GM19193 (cell line): ENCODE results near the gene ABL2.

Experiments used
- POLR2A ChIP-seq: IDR thresholded peaks from 4 replicates; pipeline ENCODE4 v1.6.1; 2011; ENCODE audit not compliant: insufficient read depth, insufficient read length; ENCODE audit errors: extremely low read depth

Gene ABL2

DNA sequence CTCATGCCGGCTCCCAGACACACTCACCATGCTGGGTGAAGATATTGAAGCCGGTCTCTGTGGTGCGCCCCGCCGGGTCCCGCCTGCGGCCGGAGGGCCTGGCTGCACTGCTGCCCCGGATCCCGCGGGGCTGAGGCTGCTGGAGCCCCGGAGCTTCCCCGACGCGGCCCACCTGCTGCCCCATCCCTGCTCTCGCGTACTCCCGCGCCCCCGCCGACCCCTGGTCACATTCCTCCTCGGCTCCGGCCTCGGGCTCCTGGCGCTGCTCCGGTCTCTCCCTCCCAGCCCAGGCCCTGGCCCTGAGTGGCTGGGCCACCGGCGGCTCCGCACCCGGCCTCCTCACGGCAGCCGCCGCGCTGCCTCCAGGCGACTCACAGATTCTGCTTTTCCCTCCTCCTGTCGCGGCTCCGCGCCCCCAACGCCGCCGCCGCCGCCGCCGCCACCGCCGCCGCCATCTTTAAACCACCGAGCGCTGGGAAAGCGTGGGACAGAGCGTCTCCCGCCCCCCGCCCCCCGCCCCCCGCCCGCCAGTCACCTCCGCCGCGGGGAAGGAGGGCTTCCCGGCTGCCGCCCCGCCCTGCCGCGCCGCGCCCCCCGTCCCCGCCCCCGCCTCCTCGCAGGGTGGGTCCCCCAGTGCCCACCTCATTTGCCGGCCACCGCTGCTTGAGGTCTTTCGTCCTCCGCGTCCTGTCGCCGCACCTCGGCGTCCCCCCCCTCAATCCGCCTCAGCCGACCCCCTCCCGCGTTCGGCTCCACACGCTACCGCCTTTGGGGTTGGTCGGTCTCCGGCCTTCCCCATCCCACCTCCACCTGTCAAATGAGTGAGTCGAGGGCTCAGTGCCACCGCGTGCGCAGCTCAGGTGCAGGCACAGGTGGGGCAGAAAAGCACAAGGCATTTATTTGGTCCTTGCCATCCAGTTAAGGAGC, at the start of gene ABL2:
ABL2 (minus strand) TSS at position 464 of the 927 bp plus-strand sequence; CDS start at position 184, 280 bp downstream.
- TF ChIP-seq POLR2A = peak; percentile 51

- TF ChIP-seq POLR2A = no peak
These were observed 49.4 kb upstream of the ABL2 start for GRCh38 chr1:179278920-179279319.

DNA sequence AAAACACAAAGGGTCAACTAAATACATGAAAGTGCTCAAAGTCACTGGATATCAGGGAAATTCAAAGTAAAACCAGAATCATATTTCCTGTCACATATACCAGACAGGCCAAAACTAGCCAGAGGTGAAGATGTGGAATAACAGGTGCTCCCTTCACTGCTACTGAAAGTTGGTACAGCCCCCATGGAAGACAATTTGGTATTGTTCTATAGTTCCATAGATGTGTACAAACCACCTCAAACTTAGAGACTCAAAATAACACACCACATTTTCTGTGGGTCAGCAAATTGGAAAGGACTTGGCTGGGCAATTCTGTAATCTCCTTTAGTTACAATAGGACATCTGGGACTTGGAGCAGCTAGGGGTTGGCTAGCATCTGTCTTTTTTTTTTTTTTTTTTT, 39.6 kb upstream of the ABL2 start:
- TF ChIP-seq POLR2A = no peak

DNA sequence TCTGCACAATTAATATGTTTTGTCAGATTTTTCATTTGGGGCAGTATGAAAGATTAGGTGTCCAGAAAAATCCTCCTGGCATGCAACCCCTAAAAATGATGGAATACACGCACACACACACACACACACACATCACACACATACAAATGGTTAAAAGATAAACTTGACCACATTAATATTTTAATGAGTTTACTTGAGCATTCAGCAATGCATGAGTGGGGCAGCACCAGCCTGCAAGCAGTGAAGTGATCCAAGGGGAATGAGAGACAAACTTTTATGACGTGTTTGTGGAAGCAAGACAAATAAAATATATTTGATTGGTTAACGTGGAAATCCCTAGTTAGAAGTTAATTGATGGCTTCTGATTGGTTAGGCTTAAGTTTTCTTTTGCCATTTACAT, 35.0 kb upstream of the ABL2 start:
- no peak for TF ChIP-seq POLR2A

GRCh38 chr1:179263121-179263520, 33.6 kb upstream of the ABL2 start:
- no peak for TF ChIP-seq POLR2A

DNA sequence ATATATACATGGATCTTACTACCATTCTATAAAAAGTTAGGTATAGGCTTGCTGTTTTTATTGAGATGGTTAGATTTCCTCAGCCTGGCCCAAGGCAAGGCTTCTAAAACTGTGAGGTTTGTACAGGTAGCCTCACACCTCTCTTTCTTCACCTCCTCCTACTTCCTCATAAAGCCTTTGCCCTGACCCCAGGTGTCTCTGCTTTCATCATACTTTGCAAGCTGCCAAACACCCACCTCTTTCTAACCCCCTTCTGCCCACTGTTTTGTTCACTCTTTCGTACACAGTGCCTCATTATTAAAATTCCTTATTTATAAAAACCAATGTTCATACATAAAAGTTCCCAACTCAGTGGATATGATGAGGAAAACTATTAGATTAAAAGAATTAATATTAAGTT, 32.7 kb upstream of the ABL2 start:
- TF ChIP-seq POLR2A = no peak

GRCh38 chr1:179253286-179253972, 24.0 kb upstream of the ABL2 start:
- no peak for TF ChIP-seq POLR2A

GRCh38 chr1:179252606-179253005, 23.1 kb upstream of the ABL2 start:
- no peak for TF ChIP-seq POLR2A

- TF ChIP-seq POLR2A = no peak
These were observed 22.2 kb upstream of the ABL2 start for GRCh38 chr1:179251675-179252074.

- no peak for TF ChIP-seq POLR2A
These were observed 18.4 kb upstream of the ABL2 start for GRCh38 chr1:179247923-179248322.

DNA sequence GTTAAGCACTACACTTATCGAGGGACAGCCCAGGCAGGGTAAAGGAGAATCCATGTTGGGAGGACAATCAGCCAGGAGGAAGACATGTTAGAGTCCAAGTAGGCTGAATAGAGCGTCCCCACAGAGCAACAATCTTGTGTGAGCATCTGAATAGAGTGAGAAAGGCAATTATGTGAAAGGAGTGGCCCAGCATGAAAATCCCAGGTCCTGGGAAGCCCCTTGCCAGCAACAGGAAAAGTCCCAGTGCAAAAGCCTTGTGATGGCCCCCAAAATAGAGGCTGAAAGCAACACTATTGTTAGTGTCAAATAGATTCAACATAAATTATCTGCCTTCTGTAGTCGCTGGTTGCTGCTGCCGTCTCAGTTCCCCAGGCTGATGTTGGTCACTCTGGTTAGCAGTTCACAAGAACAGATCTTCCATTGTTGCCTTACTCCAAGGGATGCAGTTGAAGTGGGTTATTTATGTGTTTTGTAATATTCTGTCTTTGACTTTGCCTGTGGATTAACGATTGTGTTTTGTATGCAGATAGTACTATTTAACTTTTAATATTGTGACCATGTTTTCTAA, 12.1 kb upstream of the ABL2 start:
- TF ChIP-seq POLR2A = no peak

DNA sequence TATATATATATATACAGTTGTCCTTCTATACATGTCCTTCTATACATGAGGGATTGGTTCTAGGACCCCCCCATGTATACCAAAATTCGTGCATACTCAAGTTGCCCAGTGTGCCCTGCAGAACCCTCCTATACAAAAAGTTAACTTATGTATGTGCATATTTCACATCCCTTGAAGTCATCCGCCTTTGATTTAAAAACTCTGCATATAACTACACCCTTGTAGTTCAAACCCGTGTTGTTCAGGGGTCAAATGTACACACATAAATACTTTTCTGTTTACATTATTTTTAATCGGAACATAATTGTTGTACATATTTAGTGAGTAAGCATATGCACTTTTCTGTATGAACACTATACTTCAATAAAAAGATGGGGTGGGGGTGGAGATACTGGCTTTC, 7.7 kb upstream of the ABL2 start:
- no peak for TF ChIP-seq POLR2A

DNA sequence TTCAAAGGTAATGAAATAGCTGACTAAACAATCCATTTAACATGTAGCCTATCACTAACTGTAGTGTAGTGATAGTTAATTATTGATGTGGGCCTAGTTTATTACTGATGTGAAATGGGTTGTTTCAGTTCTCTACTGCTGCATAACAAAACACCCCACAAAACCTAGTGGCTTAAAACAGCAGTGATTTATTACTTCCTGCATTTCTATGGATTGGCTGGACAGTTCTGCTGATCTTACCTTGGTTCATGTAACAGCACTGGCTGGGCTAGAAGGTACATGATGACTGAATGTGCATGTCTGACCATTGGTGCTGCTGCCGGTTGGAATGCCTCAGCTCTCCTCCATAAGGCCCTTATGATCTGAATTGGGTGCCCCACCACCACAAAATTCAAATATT, 5.4 kb upstream of the ABL2 start:
- TF ChIP-seq POLR2A = no peak

GRCh38 chr1:179231923-179232322, 2.4 kb upstream of the ABL2 start:
- no peak for TF ChIP-seq POLR2A

- no peak for TF ChIP-seq POLR2A
These were observed 1.2 kb upstream of the ABL2 start for GRCh38 chr1:179230721-179231120.

DNA sequence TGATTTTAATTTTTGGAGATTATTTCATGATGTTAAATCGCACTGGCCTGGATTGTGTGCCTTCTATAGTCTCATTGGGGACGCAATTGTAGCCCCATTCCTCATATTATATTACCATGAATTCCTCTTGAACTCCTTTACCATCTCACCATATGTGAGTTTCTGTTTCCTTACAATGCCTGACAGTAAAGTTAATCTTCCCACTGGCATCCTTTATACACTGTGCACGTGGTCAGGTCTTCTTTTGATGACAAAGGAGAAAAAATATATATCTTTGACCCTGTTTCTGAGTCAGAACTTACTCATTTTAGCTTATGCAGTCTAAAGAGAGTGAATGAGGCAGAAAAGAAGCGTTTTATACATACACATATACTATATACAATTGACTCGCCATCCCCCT, 774 bp upstream of the ABL2 start:
- no peak for TF ChIP-seq POLR2A

- no peak for TF ChIP-seq POLR2A
These were observed 679 bp downstream of the ABL2 start for GRCh38 chr1:179228783-179229213.

GRCh38 chr1:179226738-179227137, 2.7 kb downstream of the ABL2 start:
- no peak for TF ChIP-seq POLR2A
